Neural cell (in vitro differentiated cells): ENCODE results near the gene DEFB121.

ENCODE experiments used
- CTCF ChIP-seq: fragments of 450-650 bp; IDR thresholded peaks from 2 replicates; pipeline ENCODE4 v1.5.1; 2014; ENCODE audit warnings: antibody characterized with exemption, mild to moderate bottlenecking, moderate library complexity; ENCODE audit not compliant: poor library complexity, severe bottlenecking
- REST ChIP-seq: IDR thresholded peaks from 2 replicates; pipeline ENCODE4 v1.6.1; 2012; ENCODE audit warnings: borderline replicate concordance

- TF ChIP-seq CTCF (no peak), REST (no peak)
These were observed 24.6 kb upstream of the DEFB121 start for GRCh38 chr20:31430568-31431115.
